Occipital lobe (tissue), 3 donors: Measurements from ENCODE around the gene SNRPB. TPM values are rescaled to one million over a fixed set of nuclear protein-coding genes. Genes with fewer than 3 reads are reported as not detected.

Experiments
- DNase-seq: peaks from one replicate; lab custom pipeline; 2025; lab: John Stamatoyannopoulos, UW
- small RNA-seq: library from RNA; depleted of rRNA; stranded (forward); fragments of <200 nt; gene quantifications from one replicate; pipeline ENCODE3, GENCODE V24; 2014
- total RNA-seq: library from RNA; depleted of rRNA; stranded (reverse); fragments of >200 nt; gene quantifications from one replicate; pipeline ENCODE4 v1.2.3, GENCODE V29; 2014

The SNRPB gene
- total RNA-seq, 1 donor from 2014 or later: 43.5 TPM

GRCh38 chr20:2430538-2430937 is 40.1 kb downstream of the SNRPB start:
- no peak for DNase-seq

DNA sequence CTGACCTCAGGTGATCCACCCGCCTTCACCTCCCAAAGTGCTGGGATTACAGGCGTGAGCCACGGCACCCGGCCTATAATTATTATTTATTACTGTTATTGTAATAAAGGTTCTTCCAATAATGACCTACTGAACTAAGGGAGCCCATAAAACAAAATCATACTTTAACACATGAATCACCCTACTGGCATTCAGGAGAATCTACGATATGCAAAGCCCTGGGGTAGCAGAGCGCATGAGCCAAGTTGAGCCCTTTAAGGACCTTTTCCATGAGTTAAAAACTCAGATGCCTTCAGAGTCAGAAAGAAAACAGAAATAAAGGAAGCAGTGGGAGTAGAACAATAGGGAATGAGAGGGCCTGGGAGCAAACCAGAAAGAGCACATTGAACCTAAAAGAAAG is 41.5 kb downstream of the SNRPB start:
- no peak for DNase-seq

- no peak for DNase-seq
Observed at GRCh38 chr20:2421247-2421646, 49.3 kb downstream of the SNRPB start.

- no peak for DNase-seq
Observed at GRCh38 chr20:2420510-2420909, 50.1 kb downstream of the SNRPB start.

- DNase-seq: no peak
Observed at GRCh38 chr20:2418388-2418787, 52.2 kb downstream of the SNRPB start.

DNA sequence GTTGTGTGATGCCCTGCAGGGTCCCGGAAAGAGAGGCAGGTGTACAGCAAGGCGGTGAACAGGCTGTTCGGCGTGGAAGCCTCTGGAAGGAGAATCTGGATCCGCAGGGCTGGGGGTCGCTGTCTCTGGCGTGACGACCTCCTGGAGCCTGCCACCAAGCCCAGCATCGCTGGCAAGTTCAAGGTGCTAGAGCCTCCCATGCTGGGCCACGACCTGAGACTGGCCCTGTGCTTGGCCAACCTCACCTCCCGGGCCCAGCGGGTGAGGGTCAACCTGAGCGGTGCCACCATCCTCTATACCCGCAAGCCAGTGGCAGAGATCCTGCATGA is 53.4 kb downstream of the SNRPB start:
- DNase-seq: no peak

DNA sequence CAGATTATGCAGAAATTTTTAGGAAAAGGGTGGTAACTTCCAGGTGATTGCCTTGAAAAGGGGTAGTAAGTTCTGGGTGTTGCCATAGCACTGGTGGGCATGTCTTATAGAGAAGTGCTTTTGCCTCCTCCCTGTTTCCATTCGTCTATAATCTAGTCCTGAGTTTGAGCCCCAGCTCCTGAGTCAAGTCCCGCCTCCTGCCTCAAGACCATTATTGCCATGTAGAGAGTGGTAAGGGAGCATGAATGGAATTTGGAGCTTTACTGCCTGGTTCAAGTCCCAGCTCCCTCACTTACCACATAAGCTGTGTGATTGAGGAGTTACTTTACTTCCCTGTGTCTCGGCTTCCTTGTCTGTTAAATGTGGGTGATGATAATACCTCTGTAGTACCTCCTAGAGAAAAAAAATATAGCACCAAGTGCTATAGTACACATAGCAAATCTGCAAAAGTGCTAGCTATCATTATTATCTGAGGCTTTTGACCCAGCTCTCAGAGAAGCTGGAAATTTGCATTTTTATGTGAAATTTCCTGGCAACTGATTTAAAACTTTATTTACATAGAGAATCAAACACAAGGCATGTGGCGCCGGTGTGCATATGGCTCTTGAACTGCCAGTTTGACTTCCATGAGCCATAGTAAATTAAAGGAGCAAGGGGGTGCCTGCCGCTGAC is 53.9 kb downstream of the SNRPB start:
- no peak for DNase-seq

Small RNA genes lying within 50 kb of the gene (small RNA-seq; reads per million reads assigned to genes)
- not detected for gene RF00019

Other genes starting within 250 kb of the SNRPB start
- 0.16 TPM for gene TGM3, start 174.8 kb downstream of the SNRPB start, total RNA-seq
- not detected for gene TGM6, start 89.9 kb downstream of the SNRPB start, total RNA-seq
- 11.5 TPM for gene ZNF343, start 38.1 kb upstream of the SNRPB start, total RNA-seq
- gene TMC2, start 65.8 kb upstream of the SNRPB start, total RNA-seq: 1.7 TPM
- gene NOP56, start 181.8 kb upstream of the SNRPB start, total RNA-seq: 114 TPM
- 51.6 TPM for gene IDH3B, start 193.4 kb upstream of the SNRPB start, total RNA-seq
- gene EBF4, start 222.0 kb upstream of the SNRPB start, total RNA-seq: 10.5 TPM